Measurements from ENCODE around the gene HNRNPH2. TPM values are rescaled to one million over a fixed set of nuclear protein-coding genes. Genes with fewer than 3 reads are reported as not detected.

The HNRNPH2 gene
- total RNA-seq, 1 experiment from 2014 or later: 49.8 TPM

DNA sequence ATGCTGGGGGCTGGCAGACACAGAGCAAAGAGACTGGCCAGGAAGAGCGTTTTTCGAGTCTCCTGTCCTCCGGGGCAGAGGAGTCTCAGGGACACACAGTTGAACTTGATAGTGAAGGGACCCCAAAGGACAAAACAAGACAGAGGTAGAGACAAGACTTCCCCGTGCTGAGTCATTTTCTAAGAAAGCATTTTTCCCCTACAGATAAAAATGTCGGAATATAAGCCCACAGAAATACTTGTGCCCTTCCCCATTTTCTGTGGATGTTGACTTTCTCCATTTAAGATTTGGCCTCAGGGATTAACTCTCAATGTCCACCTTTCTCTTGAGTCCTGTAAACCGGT is 21.5 kb upstream of the HNRNPH2 start:
- no peak overlapping the region for H3K4me3 ChIP-seq (replicated peaks in 1 of 2; ENCODE audit: low read depth in 1 of 2, low read length in 2 of 2)
- H4K20me1 ChIP-seq (ENCODE audit: insufficient read depth): no peaks in the 10 kb centered on the region
- peaks cover 7% of the 10 kb centered on the region for H3K79me2 ChIP-seq (ENCODE audit: insufficient read depth, low read length)
- H2AFZ ChIP-seq (ENCODE audit: low read depth, low read length, poor library complexity, severe bottlenecking): no peak overlapping the region
- ChIA-PET CTCF (no interaction called here), RAD21 (ENCODE audit: low non-redundant PET in 1 of 2, low total read pairs in 2 of 2, uncharacterized antibody in 2 of 2, unreplicated experiment in 2 of 2) (no interaction called here), POLR2A (no interaction called here)
- no peak overlapping the region for H3K27ac ChIP-seq (ENCODE audit: low read depth, low read length)
- peaks cover 0 to 5% of the 10 kb centered on the region in 2 experiments; a peak in 1 of 4 replicates for H3K4me1 ChIP-seq (ENCODE audit: control insufficient read depth in 1 of 2, insufficient read depth in 2 of 2, low read length in 2 of 2)
- DNase-seq (ENCODE audit: low read depth, low spot score) (no peak), ATAC-seq (no peak)
- TF ChIP-seq ATF3 (IDR thresholded peaks at IDR 0.05) (no peak), SIN3A (IDR thresholded peaks at IDR 0.05; ENCODE audit: low read depth) (no peak), REST (IDR thresholded peaks at IDR 0.05; ENCODE audit: low read depth) (no peak), FOSL1 (IDR thresholded peaks at IDR 0.05; ENCODE audit: low read depth) (no peak), RAD21 (IDR thresholded peaks at IDR 0.05; ENCODE audit: low read depth) (no peak), POLR2AphosphoS5 (IDR thresholded peaks at IDR 0.05; ENCODE audit: low read depth, low read length) (no peak), ZFX (IDR thresholded peaks at IDR 0.05) (no peak), CBX3 (IDR thresholded peaks at IDR 0.05; ENCODE audit: low read depth) (no peak), CTCF (IDR thresholded peaks at IDR 0.05 in 2 of 3, conservative IDR thresholded peaks at IDR 0.05 in 1 of 3; ENCODE audit: borderline replicate concordance in 1 of 3, insufficient read depth in 1 of 3, low read depth in 2 of 3, low read length in 2 of 3) (no peak), JUND (IDR thresholded peaks at IDR 0.05) (no peak), EGR1 (IDR thresholded peaks at IDR 0.05; ENCODE audit: low read depth) (no peak), ELF1 (IDR thresholded peaks at IDR 0.05; ENCODE audit: borderline replicate concordance, low read depth) (no peak), TCF7L2 (IDR thresholded peaks at IDR 0.05; ENCODE audit: borderline replicate concordance, extremely low read depth, insufficient read depth, insufficient read length) (no peak), ZNF274 (IDR thresholded peaks at IDR 0.05; ENCODE audit: low read depth, low read length) (no peak), EZH2 (IDR thresholded peaks at IDR 0.05) (no peak), CEBPB (IDR thresholded peaks at IDR 0.05; ENCODE audit: low read depth) (no peak), SRF (IDR thresholded peaks at IDR 0.05; ENCODE audit: low read depth) (no peak), ZBTB33 (IDR thresholded peaks at IDR 0.05; ENCODE audit: extremely low read depth, insufficient replicate concordance, low read length) (no peak), EZH2phosphoT487 (IDR thresholded peaks at IDR 0.05; ENCODE audit: borderline replicate concordance) (no peak)
- TF ChIP-seq, protein P1, sequence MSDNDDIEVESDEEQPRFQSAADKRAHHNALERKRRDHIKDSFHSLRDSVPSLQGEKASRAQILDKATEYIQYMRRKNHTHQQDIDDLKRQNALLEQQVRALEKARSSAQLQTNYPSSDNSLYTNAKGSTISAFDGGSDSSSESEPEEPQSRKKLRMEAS (IDR thresholded peaks at IDR 0.05): no peak
- peaks cover 0 to under 1% of the 10 kb centered on the region in 2 experiments; a peak in 1 of 4 replicates for H3K36me3 ChIP-seq (ENCODE audit: control insufficient read depth in 1 of 2, insufficient read depth in 2 of 2, low read length in 2 of 2)
- H3K9ac ChIP-seq (ENCODE audit: low read length): no peak overlapping the region
- intact Hi-C loops (cut with micrococcal nuclease): no loop called here
- no peaks in the 10 kb centered on the region for H3K9me2 ChIP-seq (ENCODE audit: insufficient read depth)
- BruUV-seq (replicated peaks): no TSS peak
- no peak overlapping the region for H3K4me2 ChIP-seq (ENCODE audit: low read length)
- H3K9me3 ChIP-seq (ENCODE audit: control insufficient read depth in 1 of 2, insufficient read depth in 1 of 2, low read depth in 1 of 2, low read length in 2 of 2): no peaks in the 10 kb centered on the region
- H3K27me3 ChIP-seq (ENCODE audit: insufficient read depth, low read length): no peaks in the 10 kb centered on the region

Data from HCT116 (cell line).